Measurements from ENCODE around the gene P2RX4. TPM values are rescaled to one million over a fixed set of nuclear protein-coding genes. Genes with fewer than 3 reads are reported as not detected.

The P2RX4 gene
- total RNA-seq, 1 experiment from 2014 or later = 8.1 TPM

DNA sequence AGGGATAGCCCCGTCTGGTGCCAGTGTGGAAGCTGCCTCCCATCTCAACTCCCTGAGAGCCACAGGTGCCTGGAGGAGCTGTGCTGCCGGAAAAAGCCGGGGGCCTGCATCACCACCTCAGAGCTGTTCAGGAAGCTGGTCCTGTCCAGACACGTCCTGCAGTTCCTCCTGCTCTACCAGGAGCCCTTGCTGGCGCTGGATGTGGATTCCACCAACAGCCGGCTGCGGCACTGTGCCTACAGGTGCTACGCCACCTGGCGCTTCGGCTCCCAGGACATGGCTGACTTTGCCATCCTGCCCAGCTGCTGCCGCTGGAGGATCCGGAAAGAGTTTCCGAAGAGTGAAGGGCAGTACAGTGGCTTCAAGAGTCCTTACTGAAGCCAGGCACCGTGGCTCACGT is 25.5 kb upstream of the P2RX4 start:
- H3K18ac ChIP-seq (ENCODE audit: insufficient read length, low read depth, low read length) = no peak overlapping the region
- no peak overlapping the region for H2AFZ ChIP-seq (ENCODE audit: low read length)
- TF ChIP-seq, protein P1, sequence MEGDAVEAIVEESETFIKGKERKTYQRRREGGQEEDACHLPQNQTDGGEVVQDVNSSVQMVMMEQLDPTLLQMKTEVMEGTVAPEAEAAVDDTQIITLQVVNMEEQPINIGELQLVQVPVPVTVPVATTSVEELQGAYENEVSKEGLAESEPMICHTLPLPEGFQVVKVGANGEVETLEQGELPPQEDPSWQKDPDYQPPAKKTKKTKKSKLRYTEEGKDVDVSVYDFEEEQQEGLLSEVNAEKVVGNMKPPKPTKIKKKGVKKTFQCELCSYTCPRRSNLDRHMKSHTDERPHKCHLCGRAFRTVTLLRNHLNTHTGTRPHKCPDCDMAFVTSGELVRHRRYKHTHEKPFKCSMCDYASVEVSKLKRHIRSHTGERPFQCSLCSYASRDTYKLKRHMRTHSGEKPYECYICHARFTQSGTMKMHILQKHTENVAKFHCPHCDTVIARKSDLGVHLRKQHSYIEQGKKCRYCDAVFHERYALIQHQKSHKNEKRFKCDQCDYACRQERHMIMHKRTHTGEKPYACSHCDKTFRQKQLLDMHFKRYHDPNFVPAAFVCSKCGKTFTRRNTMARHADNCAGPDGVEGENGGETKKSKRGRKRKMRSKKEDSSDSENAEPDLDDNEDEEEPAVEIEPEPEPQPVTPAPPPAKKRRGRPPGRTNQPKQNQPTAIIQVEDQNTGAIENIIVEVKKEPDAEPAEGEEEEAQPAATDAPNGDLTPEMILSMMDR (conservative IDR thresholded peaks at IDR 0.05) = no peak
- H3K4me1 Mint-ChIP-seq = no peaks in the 10 kb centered on the region
- peak; percentile 79 for DNase-seq
- no peak overlapping the region for H2BK5ac ChIP-seq (ENCODE audit: insufficient read length, low read length)
- no peaks in the 10 kb centered on the region for H3K27me3 Mint-ChIP-seq (ENCODE audit: low read depth)
- H3K23ac ChIP-seq (ENCODE audit: insufficient read length, low read depth, low read length) = no peak overlapping the region
- H3K9ac ChIP-seq (ENCODE audit: extremely low read depth, insufficient read length, low read length) = no peak overlapping the region
- H3K9me3 ChIP-seq (ENCODE audit: control insufficient read depth, low read depth, low read length) = no peaks in the 10 kb centered on the region
- H3K4me3 Mint-ChIP-seq = no peak overlapping the region
- H3K4me1 ChIP-seq (ENCODE audit: insufficient read depth, low read length) = no peaks in the 10 kb centered on the region
- H3K27ac Mint-ChIP-seq = 0 out of 7 replicates have a peak overlapping the region, but pooled peaks of 1 of the 3 experiments have one; percentile 34
- no peak overlapping the region for H3K4ac ChIP-seq (ENCODE audit: low read depth, low read length)
- H3K27ac ChIP-seq (ENCODE audit: insufficient read length, low read depth, low read length) = no peak overlapping the region
- no peak overlapping the region for H4K8ac ChIP-seq (replicated peaks; ENCODE audit: insufficient read length, low read depth, low read length)
- whole genome bisulfite sequencing (ENCODE audit: extremely low coverage, insufficient read length, low lambda C conversion rate) = no CpG with 5 or more reads among the region's 15 CpGs
- H4K20me1 ChIP-seq (ENCODE audit: control insufficient read depth, insufficient read depth, insufficient read length) = no peaks in the 10 kb centered on the region
- H2BK120ac ChIP-seq (ENCODE audit: low read depth, low read length, poor library complexity, severe bottlenecking) = no peak overlapping the region
- H3K14ac ChIP-seq (ENCODE audit: insufficient read depth, low read length) = no peak overlapping the region
- H2AK5ac ChIP-seq (ENCODE audit: insufficient read length, low read length) = no peak overlapping the region
- no peak overlapping the region for H3K56ac ChIP-seq (ENCODE audit: insufficient read length, low read depth, low read length)
- no peak overlapping the region for H4K5ac ChIP-seq (ENCODE audit: insufficient read length, low read depth, low read length)
- no peak overlapping the region for H2BK12ac ChIP-seq (ENCODE audit: insufficient read length, low read depth, low read length)
- no peaks in the 10 kb centered on the region for H3K23me2 ChIP-seq (ENCODE audit: insufficient read length, low read depth, low read length, poor library complexity, severe bottlenecking)
- H3K27me3 ChIP-seq (ENCODE audit: insufficient read depth, low read length) = no peaks in the 10 kb centered on the region
- no peaks in the 10 kb centered on the region for H3K79me2 ChIP-seq (ENCODE audit: insufficient read depth, low read length)
- no peak overlapping the region for H4K91ac ChIP-seq (ENCODE audit: insufficient read length, low read depth, low read length)
- no peak overlapping the region for H2BK15ac ChIP-seq (ENCODE audit: low read depth, low read length)
- no peaks in the 10 kb centered on the region for H3K79me1 ChIP-seq (ENCODE audit: insufficient read depth, low read depth, low read length, poor library complexity, severe bottlenecking)
- H3K4me2 ChIP-seq (ENCODE audit: insufficient read depth, insufficient read length, low read length) = no peak overlapping the region
- no peaks in the 10 kb centered on the region for H3K36me3 Mint-ChIP-seq (ENCODE audit: insufficient read depth in 1 of 3, low read depth in 3 of 3)
- no peak overlapping the region for H3T11ph ChIP-seq (ENCODE audit: low read length)
- no peak overlapping the region for H2BK20ac ChIP-seq (ENCODE audit: low read depth, low read length, poor library complexity, severe bottlenecking)
- H3K9me3 Mint-ChIP-seq = no peaks in the 10 kb centered on the region

All from H9 (cell line).